ENCODE measurements around the gene RPLP2.
A peak's percentile ranks its signal among the peaks of the same experiment; 100 is the strongest.

Gene RPLP2

DNA sequence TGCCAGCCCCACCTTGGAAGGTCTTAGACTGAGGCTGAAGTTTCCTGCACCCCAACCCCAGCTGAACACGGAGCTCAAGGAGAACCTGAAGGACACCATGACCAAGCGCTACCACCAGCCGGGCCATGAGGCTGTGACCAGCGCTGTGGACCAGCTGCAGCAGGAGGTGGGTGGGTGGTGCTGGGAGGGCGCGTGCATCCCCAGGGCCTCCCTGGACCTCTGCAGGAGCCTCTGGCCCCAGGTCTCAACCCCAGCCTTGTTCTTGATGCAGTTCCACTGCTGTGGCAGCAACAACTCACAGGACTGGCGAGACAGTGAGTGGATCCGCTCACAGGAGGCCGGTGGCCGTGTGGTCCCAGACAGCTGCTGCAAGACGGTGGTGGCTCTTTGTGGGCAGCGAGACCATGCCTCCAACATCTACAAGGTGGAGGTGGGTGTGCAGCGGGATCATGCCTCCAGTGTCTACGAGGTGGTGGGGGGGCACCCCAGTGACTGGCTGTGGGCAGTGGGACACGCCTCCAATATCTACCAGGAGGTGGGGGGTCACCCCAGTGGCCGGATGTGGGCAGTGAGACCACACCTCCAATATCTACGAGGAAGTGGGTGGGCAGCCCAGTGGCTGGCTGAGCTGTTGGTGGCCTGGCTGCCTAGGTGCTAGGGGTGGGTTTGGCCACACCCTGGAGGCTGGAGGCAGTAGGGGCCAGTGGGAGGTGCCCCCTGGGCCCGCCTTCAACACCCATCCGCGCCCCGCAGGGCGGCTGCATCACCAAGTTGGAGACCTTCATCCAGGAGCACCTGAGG lies 27.6 kb downstream of the RPLP2 start:
- TF ChIP-seq TAF1 (IDR thresholded peaks at IDR 0.05; ENCODE audit: low read depth) (no peak), RAD21 (IDR thresholded peaks at IDR 0.05; ENCODE audit: low read depth) (no peak), EGR1 (IDR thresholded peaks at IDR 0.05) (no peak), TEAD4 (IDR thresholded peaks at IDR 0.05) (no peak), TCF12 (IDR thresholded peaks at IDR 0.05; ENCODE audit: low read depth) (no peak)
- TF ChIP-seq, protein P1, sequence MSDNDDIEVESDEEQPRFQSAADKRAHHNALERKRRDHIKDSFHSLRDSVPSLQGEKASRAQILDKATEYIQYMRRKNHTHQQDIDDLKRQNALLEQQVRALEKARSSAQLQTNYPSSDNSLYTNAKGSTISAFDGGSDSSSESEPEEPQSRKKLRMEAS (IDR thresholded peaks at IDR 0.05), result no peak
- TF ChIP-seq, protein P2, sequence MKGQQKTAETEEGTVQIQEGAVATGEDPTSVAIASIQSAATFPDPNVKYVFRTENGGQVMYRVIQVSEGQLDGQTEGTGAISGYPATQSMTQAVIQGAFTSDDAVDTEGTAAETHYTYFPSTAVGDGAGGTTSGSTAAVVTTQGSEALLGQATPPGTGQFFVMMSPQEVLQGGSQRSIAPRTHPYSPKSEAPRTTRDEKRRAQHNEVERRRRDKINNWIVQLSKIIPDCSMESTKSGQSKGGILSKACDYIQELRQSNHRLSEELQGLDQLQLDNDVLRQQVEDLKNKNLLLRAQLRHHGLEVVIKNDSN (IDR thresholded peaks at IDR 0.05), result no peak
- TF ChIP-seq, protein P3, sequence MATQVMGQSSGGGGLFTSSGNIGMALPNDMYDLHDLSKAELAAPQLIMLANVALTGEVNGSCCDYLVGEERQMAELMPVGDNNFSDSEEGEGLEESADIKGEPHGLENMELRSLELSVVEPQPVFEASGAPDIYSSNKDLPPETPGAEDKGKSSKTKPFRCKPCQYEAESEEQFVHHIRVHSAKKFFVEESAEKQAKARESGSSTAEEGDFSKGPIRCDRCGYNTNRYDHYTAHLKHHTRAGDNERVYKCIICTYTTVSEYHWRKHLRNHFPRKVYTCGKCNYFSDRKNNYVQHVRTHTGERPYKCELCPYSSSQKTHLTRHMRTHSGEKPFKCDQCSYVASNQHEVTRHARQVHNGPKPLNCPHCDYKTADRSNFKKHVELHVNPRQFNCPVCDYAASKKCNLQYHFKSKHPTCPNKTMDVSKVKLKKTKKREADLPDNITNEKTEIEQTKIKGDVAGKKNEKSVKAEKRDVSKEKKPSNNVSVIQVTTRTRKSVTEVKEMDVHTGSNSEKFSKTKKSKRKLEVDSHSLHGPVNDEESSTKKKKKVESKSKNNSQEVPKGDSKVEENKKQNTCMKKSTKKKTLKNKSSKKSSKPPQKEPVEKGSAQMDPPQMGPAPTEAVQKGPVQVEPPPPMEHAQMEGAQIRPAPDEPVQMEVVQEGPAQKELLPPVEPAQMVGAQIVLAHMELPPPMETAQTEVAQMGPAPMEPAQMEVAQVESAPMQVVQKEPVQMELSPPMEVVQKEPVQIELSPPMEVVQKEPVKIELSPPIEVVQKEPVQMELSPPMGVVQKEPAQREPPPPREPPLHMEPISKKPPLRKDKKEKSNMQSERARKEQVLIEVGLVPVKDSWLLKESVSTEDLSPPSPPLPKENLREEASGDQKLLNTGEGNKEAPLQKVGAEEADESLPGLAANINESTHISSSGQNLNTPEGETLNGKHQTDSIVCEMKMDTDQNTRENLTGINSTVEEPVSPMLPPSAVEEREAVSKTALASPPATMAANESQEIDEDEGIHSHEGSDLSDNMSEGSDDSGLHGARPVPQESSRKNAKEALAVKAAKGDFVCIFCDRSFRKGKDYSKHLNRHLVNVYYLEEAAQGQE (IDR thresholded peaks at IDR 0.05; ENCODE audit: low read depth), result no peak

DNA sequence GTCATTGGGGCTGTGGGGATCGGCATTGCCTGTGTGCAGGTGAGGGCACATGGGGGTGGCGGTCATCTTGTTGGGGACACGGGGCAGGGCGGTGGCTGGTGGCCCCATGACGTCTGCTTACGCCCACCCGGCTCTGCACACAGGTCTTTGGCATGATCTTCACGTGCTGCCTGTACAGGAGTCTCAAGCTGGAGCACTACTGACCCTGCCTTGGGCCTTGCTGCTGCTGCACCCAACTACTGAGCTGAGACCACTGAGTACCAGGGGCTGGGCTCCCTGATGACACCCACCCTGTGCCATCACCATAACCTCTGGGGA lies 28.2 kb downstream of the RPLP2 start:
- TF ChIP-seq, protein P3 (IDR thresholded peaks at IDR 0.05; ENCODE audit: low read depth), result no peak
- TF ChIP-seq ZBTB7A (IDR thresholded peaks at IDR 0.05; ENCODE audit: low read depth) (no peak), TEAD4 (IDR thresholded peaks at IDR 0.05) (no peak), CEBPB (IDR thresholded peaks at IDR 0.05) (no peak), YY1 (IDR thresholded peaks at IDR 0.05; ENCODE audit: low read depth) (no peak), TCF12 (IDR thresholded peaks at IDR 0.05; ENCODE audit: low read depth) (no peak), FOXM1 (IDR thresholded peaks at IDR 0.05; ENCODE audit: borderline replicate concordance, low read depth) (no peak), EP300 (IDR thresholded peaks at IDR 0.05; ENCODE audit: borderline replicate concordance) (no peak), TAF1 (IDR thresholded peaks at IDR 0.05; ENCODE audit: low read depth) (no peak), EGR1 (IDR thresholded peaks at IDR 0.05) (no peak), RAD21 (IDR thresholded peaks at IDR 0.05; ENCODE audit: low read depth) (no peak), CREB1 (IDR thresholded peaks at IDR 0.05; ENCODE audit: low read depth) (no peak), NFIC (IDR thresholded peaks at IDR 0.05) (no peak)
- TF ChIP-seq, protein P1 (IDR thresholded peaks at IDR 0.05), result no peak
- TF ChIP-seq, protein P2 (IDR thresholded peaks at IDR 0.05), result no peak

DNA sequence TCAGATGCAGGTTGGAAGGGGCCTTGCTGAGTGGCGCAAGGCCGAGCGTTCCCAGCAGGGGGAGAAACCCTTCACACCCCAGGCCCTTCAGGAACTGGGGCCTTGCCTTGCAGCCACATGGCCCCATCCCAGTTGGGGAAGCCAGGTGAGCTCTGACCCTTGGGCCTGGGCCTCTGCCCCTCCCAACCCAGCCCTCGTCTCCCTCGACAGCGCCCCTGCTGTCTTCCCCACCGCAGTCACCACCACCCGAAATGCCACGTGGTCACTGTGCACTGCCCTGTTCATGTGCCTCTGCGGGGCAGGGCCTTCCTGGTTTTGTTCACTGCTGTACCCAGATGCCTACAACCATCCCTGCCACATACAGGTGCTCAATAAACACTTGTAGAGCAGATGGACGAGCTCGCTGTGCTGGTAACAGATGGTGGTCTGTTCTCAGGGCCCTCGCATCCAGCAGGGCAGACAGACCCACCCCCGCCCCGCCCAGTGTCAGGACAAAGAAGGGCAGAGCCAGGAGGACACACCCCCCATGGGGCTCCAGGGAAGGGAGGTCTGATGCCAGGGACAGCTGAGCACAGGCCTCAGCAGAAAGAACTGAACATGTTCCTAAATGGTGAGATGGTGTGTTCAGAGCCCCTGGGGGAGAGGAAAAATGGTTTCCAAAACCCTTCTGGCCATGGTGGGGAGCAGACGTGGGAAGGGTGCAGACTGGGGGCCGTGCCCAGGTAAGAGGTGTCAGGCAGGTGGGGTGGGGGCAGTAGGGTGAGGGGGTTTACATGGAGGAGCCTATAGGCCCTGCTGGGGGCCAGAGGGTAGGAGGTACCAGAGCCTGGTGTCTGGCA lies 28.9 kb downstream of the RPLP2 start:
- no peak for TF ChIP-seq EGR1 (IDR thresholded peaks at IDR 0.05)
- TF ChIP-seq, protein P1 (IDR thresholded peaks at IDR 0.05), result peak; percentile 76; the same call in 1 of the 2 replicates
- no peak for TF ChIP-seq FOXM1 (IDR thresholded peaks at IDR 0.05; ENCODE audit: borderline replicate concordance, low read depth)
- peak; percentile 19; the same call in 1 of the 2 replicates for TF ChIP-seq TEAD4 (IDR thresholded peaks at IDR 0.05)
- TF ChIP-seq TAF1 (IDR thresholded peaks at IDR 0.05; ENCODE audit: low read depth), result no peak
- TF ChIP-seq CEBPB (IDR thresholded peaks at IDR 0.05), result no peak
- TF ChIP-seq CREB1 (IDR thresholded peaks at IDR 0.05; ENCODE audit: low read depth), result no peak
- no peak for TF ChIP-seq NFIC (IDR thresholded peaks at IDR 0.05)
- TF ChIP-seq YY1 (IDR thresholded peaks at IDR 0.05; ENCODE audit: low read depth), result no peak
- TF ChIP-seq EP300 (IDR thresholded peaks at IDR 0.05; ENCODE audit: borderline replicate concordance), result no peak
- TF ChIP-seq TCF12 (IDR thresholded peaks at IDR 0.05; ENCODE audit: low read depth), result no peak
- TF ChIP-seq RAD21 (IDR thresholded peaks at IDR 0.05; ENCODE audit: low read depth), result no peak
- TF ChIP-seq, protein P2 (IDR thresholded peaks at IDR 0.05), result peak; percentile 67

DNA sequence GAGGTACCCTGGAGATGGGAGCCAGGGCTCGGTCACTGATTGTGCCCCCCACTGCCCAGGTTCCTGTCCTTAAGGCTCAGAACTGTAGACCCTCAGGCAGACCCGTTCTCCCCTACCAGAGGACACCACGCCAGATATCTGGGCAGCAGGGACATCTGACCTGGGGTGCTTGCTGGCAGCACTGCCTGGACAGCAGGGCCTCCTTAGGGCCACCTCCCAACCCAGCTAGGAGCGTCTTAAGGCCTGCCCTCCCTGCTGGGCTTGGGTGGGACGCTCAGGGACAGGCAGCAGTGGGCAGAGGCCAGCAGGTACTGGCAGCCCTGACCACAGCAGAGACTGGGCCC lies 29.5 kb downstream of the RPLP2 start:
- TF ChIP-seq, protein P1 (IDR thresholded peaks at IDR 0.05), result no peak
- TF ChIP-seq TCF12 (IDR thresholded peaks at IDR 0.05; ENCODE audit: low read depth), result 0 out of 2 replicates have a peak, but pooled peaks have one; percentile 1

Data from Ishikawa (cell line).